Measurements from ENCODE around the gene SPRR4.

GRCh38 chr1:152996633-152997400, 26.4 kb downstream of the SPRR4 start:
- TF ChIP-seq CTCF (IDR thresholded peaks at IDR 0.05) (no peak), POLR2A (IDR thresholded peaks at IDR 0.05) (no peak)

Data from testis (tissue), 2 donors.